Hepatocyte (in vitro differentiated cells): ENCODE data around the gene FGF12. TPM values are rescaled to one million over a fixed set of nuclear protein-coding genes. Genes with fewer than 3 reads are reported as not detected.

Experiments used
- DNase-seq: peaks from one replicate; pipeline ENCODE4 v3.0.0-alpha.2; 2016; ENCODE audit warnings: low spot score
- H2AFZ ChIP-seq: fragments of 200-600 bp; sonication (generic); 2 replicates; pipeline ENCODE4 v1.6.0; 2016; ENCODE audit warnings: antibody characterized with exemption, mild to moderate bottlenecking
- H3K27ac ChIP-seq: fragments of 200-600 bp; sonication (generic); 2 replicates; pipeline ENCODE4 v1.5.1; 2016; ENCODE audit warnings: mild to moderate bottlenecking
- H3K27me3 ChIP-seq: fragments of 200-600 bp; sonication (generic); 2 replicates; pipeline ENCODE4 v1.6.1; 2016
- H3K36me3 ChIP-seq: fragments of 200-600 bp; sonication (generic); replicated peaks from 2 replicates; pipeline ENCODE4 v1.5.1; 2016; ENCODE audit warnings: low read depth; ENCODE audit not compliant: insufficient read depth
- H3K4me1 ChIP-seq: fragments of 200-600 bp; sonication (generic); 2 replicates; pipeline ENCODE4 v1.5.1; 2016; ENCODE audit warnings: mild to moderate bottlenecking, moderate library complexity; ENCODE audit not compliant: insufficient read depth
- H3K4me2 ChIP-seq: fragments of 200-600 bp; sonication (generic); 2 replicates; pipeline ENCODE4 v1.6.0; 2016
- H3K4me3 ChIP-seq: fragments of 200-600 bp; sonication (generic); 2 replicates; pipeline ENCODE4 v1.5.1; 2016; ENCODE audit warnings: mild to moderate bottlenecking
- H3K79me2 ChIP-seq: fragments of 200-600 bp; sonication (generic); 2 replicates; pipeline ENCODE4 v1.6.0; 2017; ENCODE audit warnings: mild to moderate bottlenecking
- H3K9me2 ChIP-seq: fragments of 200-600 bp; sonication (generic); replicated peaks from 2 replicates; pipeline ENCODE4 v1.6.0; 2017; ENCODE audit warnings: mild to moderate bottlenecking; ENCODE audit not compliant: insufficient read depth
- H3K9me3 ChIP-seq: fragments of 200-600 bp; sonication (generic); 2 replicates; pipeline ENCODE4 v1.5.1; 2016; ENCODE audit warnings: low read depth, mild to moderate bottlenecking
- H4K20me1 ChIP-seq: fragments of 200-600 bp; sonication (generic); 2 replicates; pipeline ENCODE4 v1.6.0; 2016; ENCODE audit warnings: mild to moderate bottlenecking; ENCODE audit not compliant: insufficient read depth, poor library complexity, severe bottlenecking
- EZH2 ChIP-seq: fragments of 200-600 bp; sonication (generic); IDR thresholded peaks from 2 replicates; pipeline ENCODE4 v1.6.1; 2016; ENCODE audit warnings: antibody characterized with exemption, mild to moderate bottlenecking, borderline replicate concordance
- EZH2phosphoT487 ChIP-seq: fragments of 200-600 bp; sonication (generic); IDR thresholded peaks from one replicate; pipeline ENCODE4 v1.6.1; 2018; ENCODE audit warnings: antibody characterized with exemption, mild to moderate bottlenecking, low read depth, moderate library complexity; ENCODE audit not compliant: unreplicated experiment, severe bottlenecking
- WGBS: methylation state at CpG from one replicate; pipeline ENCODE4 v1.1.6; 2016; ENCODE audit warnings: low lambda C conversion rate; ENCODE audit errors: missing lambda C conversion rate; 5-methylcytosine and 5-hydroxymethylcytosine counted together
- polyA plus RNA-seq: library from polyadenylated mRNA; unstranded; fragments of >200 nt; fragmentation: Nextera tagmentation; extraction: Ambion mirVana; gene quantifications from 2 replicates; pipeline ENCODE4 v1.2.1, GENCODE V29; 2016
- total RNA-seq: library from RNA; depleted of rRNA; stranded (reverse); fragments of >200 nt; gene quantifications from 2 replicates; pipeline ENCODE4 v1.2.3, GENCODE V29; 2014
- TF ChIP-seq, protein P1 (sequence below): fragments of 200-600 bp; sonication (generic); IDR thresholded peaks from 2 replicates; pipeline ENCODE4 v1.5.1; 2016; ENCODE audit warnings: antibody characterized with exemption, mild to moderate bottlenecking; ENCODE audit not compliant: poor library complexity

The FGF12 gene
- total and polyA plus RNA-seq, 2 experiments from 2014 or later: 2.1 TPM

DNA sequence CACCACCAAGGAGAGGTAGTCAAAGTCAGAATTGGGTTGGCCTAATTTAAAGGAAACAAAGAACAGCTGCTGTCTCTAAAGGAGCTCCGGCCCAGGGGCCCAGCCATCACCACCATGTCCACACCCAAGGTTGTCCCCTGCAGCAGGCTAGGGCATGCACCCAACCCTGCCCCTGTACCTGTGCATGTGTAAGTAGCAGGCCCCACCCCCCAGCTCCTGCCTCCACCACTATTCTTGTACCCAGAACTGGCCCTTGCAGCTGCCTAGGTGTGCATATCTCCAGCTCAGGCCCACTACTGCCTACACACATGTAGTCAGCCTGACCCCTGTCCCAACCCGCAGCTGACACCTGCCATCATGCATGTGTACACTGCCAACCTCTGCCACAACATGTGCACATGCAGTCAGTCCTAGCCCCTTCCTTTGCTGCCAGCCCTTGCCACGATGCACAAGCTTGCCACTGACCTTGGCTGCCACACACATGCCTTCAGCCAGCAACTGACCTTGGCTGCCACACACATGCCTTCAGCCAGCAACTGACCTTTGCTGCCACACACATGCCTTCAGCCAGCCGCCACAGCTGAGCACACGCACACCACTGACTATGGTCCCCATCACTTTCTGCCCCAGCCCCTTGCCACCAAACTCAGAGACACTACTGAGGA, 39.7 kb downstream of the FGF12 start:
- H3K27ac ChIP-seq: no peak overlapping the region
- no peaks in the 10 kb centered on the region for H4K20me1 ChIP-seq
- no peaks in the 10 kb centered on the region for H3K9me3 ChIP-seq
- DNase-seq: no peak
- no peaks in the 10 kb centered on the region for H3K27me3 ChIP-seq
- no peaks in the 10 kb centered on the region for H3K79me2 ChIP-seq
- H3K36me3 ChIP-seq: no peaks in the 10 kb centered on the region
- WGBS: 87% methylated on average over 5 of the region's 5 CpGs
- H3K9me2 ChIP-seq: no peaks in the 10 kb centered on the region
- no peak overlapping the region for H3K4me2 ChIP-seq
- H3K4me1 ChIP-seq: no peaks in the 10 kb centered on the region
- no peak overlapping the region for H3K4me3 ChIP-seq
- TF ChIP-seq EZH2phosphoT487 (no peak), EZH2 (no peak)
- TF ChIP-seq, protein P1, sequence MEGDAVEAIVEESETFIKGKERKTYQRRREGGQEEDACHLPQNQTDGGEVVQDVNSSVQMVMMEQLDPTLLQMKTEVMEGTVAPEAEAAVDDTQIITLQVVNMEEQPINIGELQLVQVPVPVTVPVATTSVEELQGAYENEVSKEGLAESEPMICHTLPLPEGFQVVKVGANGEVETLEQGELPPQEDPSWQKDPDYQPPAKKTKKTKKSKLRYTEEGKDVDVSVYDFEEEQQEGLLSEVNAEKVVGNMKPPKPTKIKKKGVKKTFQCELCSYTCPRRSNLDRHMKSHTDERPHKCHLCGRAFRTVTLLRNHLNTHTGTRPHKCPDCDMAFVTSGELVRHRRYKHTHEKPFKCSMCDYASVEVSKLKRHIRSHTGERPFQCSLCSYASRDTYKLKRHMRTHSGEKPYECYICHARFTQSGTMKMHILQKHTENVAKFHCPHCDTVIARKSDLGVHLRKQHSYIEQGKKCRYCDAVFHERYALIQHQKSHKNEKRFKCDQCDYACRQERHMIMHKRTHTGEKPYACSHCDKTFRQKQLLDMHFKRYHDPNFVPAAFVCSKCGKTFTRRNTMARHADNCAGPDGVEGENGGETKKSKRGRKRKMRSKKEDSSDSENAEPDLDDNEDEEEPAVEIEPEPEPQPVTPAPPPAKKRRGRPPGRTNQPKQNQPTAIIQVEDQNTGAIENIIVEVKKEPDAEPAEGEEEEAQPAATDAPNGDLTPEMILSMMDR: no peak
- H2AFZ ChIP-seq: no peak overlapping the region

GRCh38 chr3:192685801-192686200, 41.5 kb downstream of the FGF12 start:
- Histone ChIP-seq H3K79me2 (no peaks in the 10 kb centered on the region), H3K9me3 (no peaks in the 10 kb centered on the region), H3K4me3 (no peak overlapping the region), H4K20me1 (no peaks in the 10 kb centered on the region), H3K9me2 (no peaks in the 10 kb centered on the region), H3K4me2 (no peak overlapping the region), H3K4me1 (no peaks in the 10 kb centered on the region), H3K36me3 (no peaks in the 10 kb centered on the region), H3K27me3 (no peaks in the 10 kb centered on the region), H3K27ac (no peak overlapping the region), H2AFZ (no peak overlapping the region)
- no peak for DNase-seq
- TF ChIP-seq, protein P1: no peak
- TF ChIP-seq EZH2 (no peak), EZH2phosphoT487 (no peak)
- 70% methylated on average over 5 of the region's 5 CpGs for WGBS

- H3K36me3 ChIP-seq: no peaks in the 10 kb centered on the region
- H2AFZ ChIP-seq: no peak overlapping the region
- TF ChIP-seq EZH2: no peak
- TF ChIP-seq EZH2phosphoT487: no peak
- TF ChIP-seq, protein P1: no peak
- H3K27me3 ChIP-seq: no peaks in the 10 kb centered on the region
- no peak overlapping the region for H3K4me2 ChIP-seq
- H3K4me1 ChIP-seq: no peaks in the 10 kb centered on the region
- 88% methylated on average over 6 of the region's 6 CpGs for WGBS
- H3K79me2 ChIP-seq: no peaks in the 10 kb centered on the region
- no peaks in the 10 kb centered on the region for H3K9me3 ChIP-seq
- no peak for DNase-seq
- no peak overlapping the region for H3K4me3 ChIP-seq
- no peaks in the 10 kb centered on the region for H3K9me2 ChIP-seq
- no peak overlapping the region for H3K27ac ChIP-seq
- H4K20me1 ChIP-seq: no peaks in the 10 kb centered on the region
These were observed 43.2 kb downstream of the FGF12 start for GRCh38 chr3:192684151-192684550.
